Progenitor cell of endocrine pancreas (in vitro differentiated cells): Measurements from ENCODE around the gene ITPR2. TPM values are rescaled to one million over a fixed set of nuclear protein-coding genes. Genes with fewer than 3 reads are reported as not detected.

Experiments used
- DNase-seq: peaks from one replicate; pipeline ENCODE4 v3.0.0; 2021; ENCODE audit warnings: low spot score; ENCODE audit not compliant: unreplicated experiment
- H3K27ac Mint-ChIP-seq: 2 replicates; pipeline ENCODE4 v1.8.0; 2021; ENCODE audit warnings: mild to moderate bottlenecking, moderate library complexity, mixed read lengths
- H3K27me3 Mint-ChIP-seq: 2 replicates; pipeline ENCODE4 v1.8.0; 2021; ENCODE audit warnings: mixed read lengths
- H3K36me3 Mint-ChIP-seq: 2 replicates; pipeline ENCODE4 v1.8.0; 2022; ENCODE audit warnings: mixed read lengths; ENCODE audit not compliant: insufficient read depth
- H3K4me1 Mint-ChIP-seq: 2 replicates; pipeline ENCODE4 v1.8.0; 2021; ENCODE audit warnings: low read depth, mixed read lengths
- H3K4me3 Mint-ChIP-seq: 2 replicates; pipeline ENCODE4 v1.8.0; 2021; ENCODE audit warnings: low read depth, mild to moderate bottlenecking, moderate library complexity, mixed read lengths
- H3K9me3 Mint-ChIP-seq: 2 replicates; pipeline ENCODE4 v1.8.0; 2021; ENCODE audit warnings: low read depth, mixed read lengths
- CTCF ChIP-seq: fragments of 200-600 bp; sonication (generic); IDR thresholded peaks from one replicate; pipeline ENCODE4 v1.5.0; 2021; ENCODE audit warnings: antibody characterized with exemption, mild to moderate bottlenecking; ENCODE audit not compliant: unreplicated experiment
- total RNA-seq: library from RNA; stranded (reverse); gene quantifications from 2 replicates; pipeline ENCODE4 v1.2.1, GENCODE V29; 2021

ITPR2 gene
- total RNA-seq, 1 donor from 2014 or later: 72.4 TPM

DNA sequence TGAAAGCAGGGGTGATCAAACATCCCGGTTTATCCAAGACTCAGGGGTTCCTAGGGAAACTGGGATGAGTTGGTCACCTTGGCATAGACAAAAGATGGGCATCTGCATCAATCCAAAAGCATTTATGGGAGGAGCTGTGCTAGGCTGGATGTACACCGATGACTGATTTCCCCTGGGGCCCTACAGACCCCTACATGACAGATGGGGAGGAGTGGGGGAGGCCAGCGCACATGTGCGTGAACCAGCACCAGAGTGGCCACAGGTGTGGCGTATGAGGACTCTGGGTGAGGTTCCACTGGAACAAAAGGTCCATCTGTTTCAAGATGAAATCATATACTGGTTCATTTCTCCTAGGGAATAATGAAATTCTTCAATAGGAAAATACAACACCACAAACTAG lies 210.4 kb downstream of the ITPR2 start:
- H3K4me1 Mint-ChIP-seq: peaks cover 4% of the 10 kb centered on the region
- no peak for DNase-seq
- no peaks in the 10 kb centered on the region for H3K27me3 Mint-ChIP-seq
- peaks cover 3% of the 10 kb centered on the region for H3K9me3 Mint-ChIP-seq
- TF ChIP-seq CTCF: no peak
- H3K36me3 Mint-ChIP-seq: peaks cover 13% of the 10 kb centered on the region
- no peak overlapping the region for H3K4me3 Mint-ChIP-seq
- no peak overlapping the region for H3K27ac Mint-ChIP-seq

DNA sequence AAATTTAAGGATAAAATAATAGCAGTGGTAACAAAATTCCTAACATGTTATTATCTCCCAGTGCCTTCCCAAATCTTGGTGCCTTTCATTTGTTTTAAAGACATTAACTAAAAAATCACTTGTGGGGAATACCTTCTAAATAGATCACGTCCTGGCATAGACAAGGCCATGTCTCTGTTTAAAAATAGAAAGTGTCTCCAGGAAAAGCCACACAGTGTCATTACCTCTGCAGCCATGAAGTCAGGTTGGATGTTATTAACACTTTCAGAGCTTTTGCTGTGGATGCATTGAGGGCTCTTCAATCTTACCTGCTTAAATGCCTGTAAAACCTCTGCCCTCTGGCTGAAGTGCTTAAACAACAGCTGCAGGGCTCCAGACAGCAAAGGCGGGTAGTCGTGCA lies 211.1 kb downstream of the ITPR2 start:
- H3K4me3 Mint-ChIP-seq: no peak overlapping the region
- peaks cover 8% of the 10 kb centered on the region for H3K36me3 Mint-ChIP-seq
- peaks cover 3% of the 10 kb centered on the region for H3K9me3 Mint-ChIP-seq
- no peaks in the 10 kb centered on the region for H3K27me3 Mint-ChIP-seq
- H3K4me1 Mint-ChIP-seq: peaks cover 4% of the 10 kb centered on the region
- no peak for TF ChIP-seq CTCF
- no peak overlapping the region for H3K27ac Mint-ChIP-seq
- DNase-seq: no peak

- H3K4me3 Mint-ChIP-seq: no peak overlapping the region
- peaks cover 3% of the 10 kb centered on the region for H3K9me3 Mint-ChIP-seq
- no peak for DNase-seq
- no peaks in the 10 kb centered on the region for H3K27me3 Mint-ChIP-seq
- peaks cover 8% of the 10 kb centered on the region for H3K36me3 Mint-ChIP-seq
- no peak overlapping the region for H3K27ac Mint-ChIP-seq
- peaks cover 4% of the 10 kb centered on the region for H3K4me1 Mint-ChIP-seq
- TF ChIP-seq CTCF: no peak
Observed at GRCh38 chr12:26620907-26621306, 212.1 kb downstream of the ITPR2 start.

DNA sequence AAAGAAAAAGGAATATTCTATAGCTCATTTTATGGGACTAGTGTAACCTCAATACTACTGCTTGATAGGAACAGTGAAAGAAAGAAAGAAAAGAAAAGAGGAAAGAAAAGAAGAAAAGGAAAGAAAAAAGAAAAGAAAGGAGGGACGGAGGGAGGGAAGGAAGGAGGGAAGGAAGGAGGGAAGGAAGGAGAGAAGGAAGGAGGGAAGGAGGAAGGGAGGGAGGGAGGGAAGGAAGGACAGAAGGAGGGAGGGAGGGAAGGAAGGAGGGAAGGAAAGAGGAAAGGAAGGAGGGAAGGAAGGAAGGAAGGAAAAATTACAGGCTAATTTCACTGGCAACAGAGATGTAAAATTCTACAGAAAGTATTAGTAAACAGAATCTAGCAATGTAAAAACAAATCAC lies 215.5 kb downstream of the ITPR2 start:
- TF ChIP-seq CTCF: no peak
- Mint-ChIP-seq H3K4me1 (no peaks in the 10 kb centered on the region), H3K4me3 (no peak overlapping the region), H3K36me3 (peaks cover 4% of the 10 kb centered on the region), H3K27ac (no peak overlapping the region), H3K9me3 (no peaks in the 10 kb centered on the region), H3K27me3 (no peaks in the 10 kb centered on the region)
- DNase-seq: no peak

DNA sequence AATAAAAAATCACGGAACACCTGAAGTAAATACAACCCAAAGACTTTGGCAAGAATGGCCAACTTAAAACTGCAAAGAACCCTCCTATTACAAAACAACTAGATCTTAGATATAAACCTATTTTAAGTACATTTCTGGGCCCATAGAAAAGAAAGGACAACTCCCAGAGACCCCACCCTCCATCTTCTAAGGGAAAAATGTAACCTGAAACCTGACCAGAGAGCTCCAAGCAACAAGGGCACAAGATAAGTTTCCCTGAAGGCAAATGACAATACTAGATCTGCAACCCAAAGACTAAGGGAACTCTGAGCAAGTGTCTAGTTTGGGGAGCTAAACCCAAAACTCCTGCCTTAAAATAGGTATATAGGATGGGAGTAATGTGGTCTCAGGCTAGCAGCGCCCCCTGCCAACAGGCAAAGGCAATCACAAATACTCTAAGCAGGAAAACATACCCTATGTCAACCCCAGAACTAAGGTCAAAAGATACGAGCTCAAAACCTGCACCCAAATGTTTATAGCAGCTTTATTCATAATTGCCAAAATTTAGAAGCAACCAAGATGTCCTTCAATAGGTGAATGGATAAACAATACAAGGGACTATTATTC lies 218.9 kb downstream of the ITPR2 start:
- Mint-ChIP-seq H3K27ac (no peak overlapping the region), H3K36me3 (no peaks in the 10 kb centered on the region), H3K9me3 (no peaks in the 10 kb centered on the region), H3K4me1 (no peaks in the 10 kb centered on the region), H3K27me3 (no peaks in the 10 kb centered on the region), H3K4me3 (no peak overlapping the region)
- DNase-seq: no peak
- peak; percentile 72 for TF ChIP-seq CTCF
